Choroid plexus epithelial cell (primary cell): ENCODE measurements around the gene ABCC8.

Source experiments
- DNase-seq: peaks from one replicate; pipeline ENCODE4 v3.0.0-alpha.2; 2010; ENCODE audit warnings: low read depth
- H3K4me3 ChIP-seq: 2 replicates; pipeline ENCODE4 v1.5.1; 2011; ENCODE audit warnings: low read depth, mild to moderate bottlenecking, control low read depth, low read length, moderate library complexity
- TF ChIP-seq, protein P1 (sequence below): conservative IDR thresholded peaks from 2 replicates; pipeline ENCODE4 v1.5.1; 2011; ENCODE audit warnings: low read depth, mild to moderate bottlenecking, control low read depth, inconsistent platforms, low read length, moderate library complexity

The ABCC8 gene

GRCh38 chr11:17476317-17477083 is at the start of gene ABCC8:
Gene ABCC8 (minus strand): TSS chr11:17476845. CDS start chr11:17476776, 69 bp downstream.
- no peak for DNase-seq
- TF ChIP-seq, protein P1, sequence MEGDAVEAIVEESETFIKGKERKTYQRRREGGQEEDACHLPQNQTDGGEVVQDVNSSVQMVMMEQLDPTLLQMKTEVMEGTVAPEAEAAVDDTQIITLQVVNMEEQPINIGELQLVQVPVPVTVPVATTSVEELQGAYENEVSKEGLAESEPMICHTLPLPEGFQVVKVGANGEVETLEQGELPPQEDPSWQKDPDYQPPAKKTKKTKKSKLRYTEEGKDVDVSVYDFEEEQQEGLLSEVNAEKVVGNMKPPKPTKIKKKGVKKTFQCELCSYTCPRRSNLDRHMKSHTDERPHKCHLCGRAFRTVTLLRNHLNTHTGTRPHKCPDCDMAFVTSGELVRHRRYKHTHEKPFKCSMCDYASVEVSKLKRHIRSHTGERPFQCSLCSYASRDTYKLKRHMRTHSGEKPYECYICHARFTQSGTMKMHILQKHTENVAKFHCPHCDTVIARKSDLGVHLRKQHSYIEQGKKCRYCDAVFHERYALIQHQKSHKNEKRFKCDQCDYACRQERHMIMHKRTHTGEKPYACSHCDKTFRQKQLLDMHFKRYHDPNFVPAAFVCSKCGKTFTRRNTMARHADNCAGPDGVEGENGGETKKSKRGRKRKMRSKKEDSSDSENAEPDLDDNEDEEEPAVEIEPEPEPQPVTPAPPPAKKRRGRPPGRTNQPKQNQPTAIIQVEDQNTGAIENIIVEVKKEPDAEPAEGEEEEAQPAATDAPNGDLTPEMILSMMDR = no peak
- H3K4me3 ChIP-seq = no peak within 1 kb of the TSS

GRCh38 chr11:17526326-17526725 is 49.7 kb upstream of the ABCC8 start:
- TF ChIP-seq, protein P1 = no peak
- no peak for DNase-seq
- H3K4me3 ChIP-seq = no peak overlapping the region

GRCh38 chr11:17525570-17525969 is 48.9 kb upstream of the ABCC8 start:
- no peak overlapping the region for H3K4me3 ChIP-seq
- no peak for DNase-seq
- TF ChIP-seq, protein P1 = no peak

DNA sequence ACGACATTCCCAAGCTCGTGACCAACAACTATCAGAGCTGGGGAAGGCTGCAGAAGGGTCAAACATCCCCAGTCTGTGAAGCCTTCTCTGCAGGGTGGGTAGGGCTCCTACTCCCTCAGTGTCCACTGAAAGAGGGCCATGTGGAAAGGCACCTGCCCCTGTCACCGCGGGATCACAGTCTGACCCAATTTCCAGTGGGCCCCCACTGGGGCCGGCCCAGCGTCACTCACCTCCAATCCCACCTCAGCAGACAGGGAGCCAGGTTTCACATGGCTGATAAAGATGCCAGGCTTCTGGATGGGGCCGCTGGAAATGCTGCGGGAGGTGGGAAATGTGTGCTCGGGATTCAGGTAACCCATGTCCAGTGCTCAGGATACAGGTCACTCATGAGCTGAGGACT is 47.6 kb upstream of the ABCC8 start:
- H3K4me3 ChIP-seq = no peak overlapping the region
- DNase-seq = no peak
- TF ChIP-seq, protein P1 = no peak

- TF ChIP-seq, protein P1 = no peak
- H3K4me3 ChIP-seq = no peak overlapping the region
- no peak for DNase-seq
These were observed 46.0 kb upstream of the ABCC8 start for GRCh38 chr11:17522655-17523054.

DNA sequence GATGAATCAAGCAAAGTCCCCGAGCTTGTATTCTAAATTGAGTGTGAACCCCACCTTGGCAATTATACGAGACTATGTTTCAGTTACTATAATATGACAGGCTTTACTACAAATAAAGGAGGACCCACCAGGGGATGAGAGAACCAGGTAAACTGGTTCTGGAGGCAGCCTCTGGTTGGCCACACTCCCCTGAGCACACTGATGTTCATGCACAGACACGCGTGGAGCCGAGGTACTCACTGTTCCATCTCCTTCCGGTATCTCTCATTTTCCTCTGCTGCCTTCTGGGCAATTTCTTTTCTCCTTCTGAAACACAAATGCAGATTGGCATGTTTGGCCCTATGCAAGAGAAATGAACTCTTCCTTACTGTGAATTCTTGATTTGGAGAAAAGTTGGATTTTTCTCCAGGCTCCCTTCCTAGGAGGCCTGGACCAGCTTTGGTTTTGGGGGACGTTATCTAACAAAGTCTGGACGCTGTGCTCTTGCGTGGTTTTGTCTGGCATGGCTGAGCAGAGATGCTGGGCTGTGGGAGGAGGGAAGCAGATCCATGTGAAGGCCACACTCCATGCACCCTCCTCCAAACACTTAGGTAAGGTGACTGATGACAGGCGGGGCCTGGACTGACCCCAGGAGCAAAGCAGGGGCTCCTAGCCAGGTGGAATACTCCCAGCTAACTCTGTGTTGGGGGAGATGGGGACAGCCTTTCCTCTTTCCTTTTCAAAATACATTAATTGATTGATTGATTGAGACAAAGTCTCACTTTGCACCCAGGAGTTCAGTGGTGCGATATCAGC is 44.7 kb upstream of the ABCC8 start:
- H3K4me3 ChIP-seq = no peak overlapping the region
- TF ChIP-seq, protein P1 = no peak
- no peak for DNase-seq
